Measurements from ENCODE around the gene CTSK.
A peak's percentile ranks its signal among the peaks of the same experiment; 100 is the strongest.

Gene CTSK

GRCh38 chr1:150760013-150760412 is 48.0 kb downstream of the CTSK start:
- DNase-seq, result no peak
- TF ChIP-seq POLR2A (IDR thresholded peaks at IDR 0.05; ENCODE audit: low read length) (no peak), GATA1 (IDR thresholded peaks at IDR 0.05; ENCODE audit: low read depth, low read length) (no peak)

GRCh38 chr1:150753416-150753815 is 54.6 kb downstream of the CTSK start:
- TF ChIP-seq POLR2A (IDR thresholded peaks at IDR 0.05; ENCODE audit: low read length) (no peak), GATA1 (IDR thresholded peaks at IDR 0.05; ENCODE audit: low read depth, low read length) (no peak)
- no peak for DNase-seq

- TF ChIP-seq GATA1 (IDR thresholded peaks at IDR 0.05; ENCODE audit: low read depth, low read length) (no peak), POLR2A (IDR thresholded peaks at IDR 0.05; ENCODE audit: low read length) (no peak)
- DNase-seq, result no peak
These were observed 56.6 kb downstream of the CTSK start for GRCh38 chr1:150751443-150751842.

GRCh38 chr1:150749720-150750311 is 58.2 kb downstream of the CTSK start:
- no peak for TF ChIP-seq GATA1 (IDR thresholded peaks at IDR 0.05; ENCODE audit: low read depth, low read length)
- TF ChIP-seq POLR2A (IDR thresholded peaks at IDR 0.05; ENCODE audit: low read length), result no peak
- no peak for DNase-seq

- peak; percentile 30 to 74 for DNase-seq
- no peak for TF ChIP-seq POLR2A (IDR thresholded peaks at IDR 0.05; ENCODE audit: low read length)
- TF ChIP-seq GATA1 (IDR thresholded peaks at IDR 0.05; ENCODE audit: low read depth, low read length), result no peak
These were observed 59.0 kb downstream of the CTSK start for GRCh38 chr1:150748878-150749719.

Data from erythroblast (primary cell).